H1 (cell line): ENCODE data around the gene FGF6. TPM values are rescaled to one million over a fixed set of nuclear protein-coding genes. Genes with fewer than 3 reads are reported as not detected.
A peak's percentile ranks its signal among the peaks of the same experiment; 100 is the strongest.

ENCODE experiments used
- CTCF ChIA-PET: fragments of 300-600 bp; sonication (Branson Sonifier 250); formaldehyde crosslinking; loops from one replicate; lab custom pipeline; 2021; ENCODE audit not compliant: partially characterized antibody; lab: Charles Lee
- POLR2A ChIA-PET: fragments of 300-600 bp; sonication (Branson Sonifier 250); formaldehyde crosslinking; loops from one replicate; lab custom pipeline; 2021; ENCODE audit warnings: inconsistent platforms; ENCODE audit not compliant: partially characterized antibody; lab: Charles Lee
- DNase-seq, 2 experiments: peaks; one replicate each; pipeline versions ENCODE4 v3.0.0 to v3.0.0-alpha.2; 2010 to 2022; ENCODE audit warnings: low spot score in 2 of 2, low read depth in 1 of 2, mixed read lengths in 1 of 2
- FAIRE-seq: peaks from 2 replicates; lab custom pipeline; 2011; peaks lifted over from hg19 to GRCh38; lab: Jason Lieb, UNC
- H2AFZ ChIP-seq: 2 replicates; pipeline ENCODE4 v1.8.1; 2012; ENCODE audit warnings: low read length, inconsistent platforms
- H2AK5ac ChIP-seq: 2 replicates; pipeline ENCODE4 v1.6.1; 2013; ENCODE audit warnings: low read depth, low read length
- H2BK120ac ChIP-seq: replicated peaks from 2 replicates; pipeline ENCODE3; 2013; ENCODE audit warnings: low read depth, low read length, inconsistent platforms
- H2BK12ac ChIP-seq: 2 replicates; pipeline ENCODE4 v1.6.1; 2013; ENCODE audit warnings: low read depth, low read length
- H2BK15ac ChIP-seq: 2 replicates; pipeline ENCODE4 v1.6.1; 2013; ENCODE audit warnings: low read length
- H2BK20ac ChIP-seq: 2 replicates; pipeline ENCODE4 v1.6.1; 2013; ENCODE audit warnings: low read length
- H2BK5ac ChIP-seq: 2 replicates; pipeline ENCODE4 v1.6.1; 2013; ENCODE audit warnings: low read depth, low read length
- H3K14ac ChIP-seq: 2 replicates; pipeline ENCODE4 v1.6.1; 2013; ENCODE audit warnings: inconsistent platforms; ENCODE audit not compliant: insufficient read length
- H3K18ac ChIP-seq: 2 replicates; pipeline ENCODE4 v1.6.1; 2013; ENCODE audit warnings: low read length; ENCODE audit errors: extremely low read depth
- H3K23ac ChIP-seq: 2 replicates; pipeline ENCODE4 v1.6.1; 2013; ENCODE audit warnings: inconsistent platforms; ENCODE audit not compliant: insufficient read length
- H3K23me2 ChIP-seq: 2 replicates; pipeline ENCODE4 v1.6.1; 2013; ENCODE audit warnings: low read depth, low read length
- H3K27ac ChIP-seq: 2 replicates; pipeline ENCODE4 v1.6.1; 2011; ENCODE audit warnings: low read depth, low read length, inconsistent platforms
- H3K27me3 ChIP-seq, 4 experiments: replicated peaks in 1 of 4; 1 replicate in 1 of 4; 2 replicates in 3 of 4; pipeline versions ENCODE4 v1.6.1 to v1.8.1; 2011 to 2013; ENCODE audit warnings: low read length in 3 of 4, mild to moderate bottlenecking in 3 of 4, inconsistent platforms in 2 of 4, mixed read lengths in 2 of 4, moderate library complexity in 1 of 4; ENCODE audit not compliant: control insufficient read depth in 3 of 4, insufficient read depth in 3 of 4; ENCODE audit errors: extremely low read depth in 1 of 4
- H3K36me3 ChIP-seq, 4 experiments: 2 replicates each; pipeline versions ENCODE4 v1.6.1 to v1.8.1; 2011 to 2013; ENCODE audit warnings: mild to moderate bottlenecking in 4 of 4, low read length in 3 of 4, moderate library complexity in 2 of 4, control low read depth in 1 of 4, inconsistent platforms in 1 of 4; ENCODE audit not compliant: insufficient read depth in 4 of 4, control insufficient read depth in 2 of 4
- H3K4ac ChIP-seq: replicated peaks from 2 replicates; pipeline ENCODE3; 2013; ENCODE audit warnings: low read length, low read depth, mixed read lengths, inconsistent platforms; ENCODE audit not compliant: insufficient read length
- H3K4me1 ChIP-seq, 4 experiments: replicated peaks in 1 of 4; 1 replicate in 1 of 4; 2 replicates in 3 of 4; pipeline versions ENCODE4 v1.6.1 to v1.8.1; 2011 to 2013; ENCODE audit warnings: low read length in 3 of 4, inconsistent platforms in 2 of 4, mixed read lengths in 1 of 4; ENCODE audit not compliant: insufficient read depth in 4 of 4, control insufficient read depth in 3 of 4
- H3K4me2 ChIP-seq, 2 experiments: 2 replicates each; pipeline versions ENCODE4 v1.6.1 to v1.8.1; 2011 to 2013; ENCODE audit warnings: low read depth in 2 of 2, low read length in 2 of 2, control low read depth in 1 of 2, inconsistent platforms in 1 of 2, mild to moderate bottlenecking in 1 of 2; ENCODE audit not compliant: insufficient read depth in 1 of 2
- H3K4me3 ChIP-seq, 4 experiments: fragments of 200-600, 300-600 bp in 1 of 4; sonication (generic), shearing (Covaris generic), sonication (Bioruptor Twin) in 1 of 4; 2 replicates each; pipeline versions ENCODE4 v1.5.1 to v1.8.1; 2011 to 2016; ENCODE audit warnings: low read length in 4 of 4, low read depth in 3 of 4, control low read depth in 2 of 4, inconsistent platforms in 2 of 4, mild to moderate bottlenecking in 2 of 4, mixed read lengths in 1 of 4, moderate library complexity in 1 of 4; ENCODE audit not compliant: insufficient read depth in 2 of 4; ENCODE audit errors: extremely low read depth in 1 of 4
- H3K56ac ChIP-seq: replicated peaks from 2 replicates; pipeline ENCODE3; 2013; ENCODE audit warnings: low read depth, mild to moderate bottlenecking, mixed read lengths, low read length, inconsistent platforms; ENCODE audit not compliant: insufficient read length
- H3K79me1 ChIP-seq: 2 replicates; pipeline ENCODE4 v1.6.1; 2013; ENCODE audit warnings: low read depth, low read length, control low read depth
- H3K79me2 ChIP-seq, 2 experiments: 2 replicates each; pipeline versions ENCODE4 v1.6.1 to v1.8.1; 2012 to 2013; ENCODE audit warnings: low read length in 2 of 2, mild to moderate bottlenecking in 2 of 2, inconsistent platforms in 1 of 2; ENCODE audit not compliant: insufficient read depth in 2 of 2, control insufficient read depth in 1 of 2
- H3K9ac ChIP-seq, 4 experiments: replicated peaks in 1 of 4; 1 replicate in 1 of 4; 2 replicates in 3 of 4; pipeline versions ENCODE4 v1.6.1 to v1.8.1; 2011 to 2013; ENCODE audit warnings: low read depth in 3 of 4, low read length in 3 of 4, control low read depth in 2 of 4, mild to moderate bottlenecking in 2 of 4, moderate library complexity in 2 of 4, inconsistent platforms in 1 of 4; ENCODE audit errors: extremely low read depth in 1 of 4
- H3K9me3 ChIP-seq, 2 experiments: 2 replicates each; pipeline versions ENCODE4 v1.6.1 to v1.8.1; 2012 to 2013; ENCODE audit warnings: mild to moderate bottlenecking in 2 of 2, moderate library complexity in 2 of 2, control low read depth in 1 of 2, inconsistent platforms in 1 of 2, low read depth in 1 of 2, low read length in 1 of 2, mixed read lengths in 1 of 2; ENCODE audit not compliant: insufficient read depth in 2 of 2
- H4K20me1 ChIP-seq, 2 experiments: replicated peaks in 1 of 2; 2 replicates each; pipeline versions ENCODE3 to v1.8.1; 2011 to 2013; ENCODE audit warnings: inconsistent platforms in 2 of 2, low read length in 2 of 2, mild to moderate bottlenecking in 1 of 2; ENCODE audit not compliant: insufficient read depth in 2 of 2, control insufficient read depth in 1 of 2
- H4K5ac ChIP-seq: 2 replicates; pipeline ENCODE4 v1.6.1; 2013; ENCODE audit warnings: low read length, low read depth, mixed read lengths, inconsistent platforms; ENCODE audit not compliant: insufficient read length
- H4K8ac ChIP-seq: 2 replicates; pipeline ENCODE4 v1.8.0; 2013; ENCODE audit warnings: mild to moderate bottlenecking, moderate library complexity, low read length, inconsistent platforms; ENCODE audit not compliant: insufficient read depth; ENCODE audit errors: extremely low read depth
- H4K91ac ChIP-seq: replicated peaks from 2 replicates; pipeline ENCODE3; 2013; ENCODE audit warnings: low read length, mixed read lengths, inconsistent platforms; ENCODE audit not compliant: insufficient read length
- CEBPB ChIP-seq: IDR thresholded peaks from 2 replicates; pipeline ENCODE4 v1.6.1; 2012; ENCODE audit warnings: low read depth, low read length
- E2F6 ChIP-seq: IDR thresholded peaks from 2 replicates; pipeline ENCODE4 v1.6.1; 2012; ENCODE audit warnings: inconsistent platforms
- EP300 ChIP-seq, 2 experiments: IDR thresholded peaks; 1 replicate in 1 of 2; 2 replicates in 1 of 2; pipeline ENCODE4 v1.6.1; 2011 to 2012; ENCODE audit warnings: low read depth in 2 of 2, low read length in 2 of 2, mild to moderate bottlenecking in 2 of 2, borderline replicate concordance in 1 of 2, inconsistent platforms in 1 of 2, moderate library complexity in 1 of 2
- PHF8 ChIP-seq: fragments of 200-600 bp; sonication (generic); conservative IDR thresholded peaks from 2 replicates; pipeline ENCODE4 v1.7.1; 2012; ENCODE audit warnings: low read depth, mild to moderate bottlenecking, inconsistent platforms, low read length, moderate library complexity
- SAP30 ChIP-seq: fragments of 300-600 bp; sonication (generic); IDR thresholded peaks from 2 replicates; pipeline ENCODE4 v1.7.1; 2012; ENCODE audit warnings: low read length, moderate library complexity, mild to moderate bottlenecking, inconsistent platforms; ENCODE audit not compliant: insufficient read depth, insufficient replicate concordance
- SIRT6 ChIP-seq: IDR thresholded peaks from one replicate; pipeline ENCODE4 v1.7.1; 2012; ENCODE audit warnings: low read length, inconsistent platforms
- TBP ChIP-seq: IDR thresholded peaks from 2 replicates; pipeline ENCODE4 v1.6.1; 2011; ENCODE audit warnings: low read depth, low read length, improper control_type of control experiment
- WGBS, 2 experiments: shearing (Covaris generic) in 1 of 2; methylation state at CpG; one replicate each; pipeline versions ENCODE4 v1.1.6 to v1.1.7; 2013 to 2015; ENCODE audit warnings: low lambda C conversion rate in 2 of 2, mixed read lengths in 2 of 2, inconsistent platforms in 1 of 2, low coverage in 1 of 2, missing lambda C conversion rate in 1 of 2; ENCODE audit not compliant: insufficient replicate concordance in 2 of 2, insufficient coverage in 1 of 2, insufficient read length in 1 of 2; ENCODE audit errors: extremely low coverage in 1 of 2, missing lambda C conversion rate in 1 of 2; 5-methylcytosine and 5-hydroxymethylcytosine counted together
- long read RNA-seq, 2 experiments: library from RNA in 1 of 2; library from capped mRNA in 1 of 2; stranded (forward); transcript quantifications; one replicate each; pipeline ENCODE4 v2.0.0, GENCODE V29; 2021; ENCODE audit warnings: inconsistent platforms in 1 of 2
- polyA minus RNA-seq, 3 experiments: library from RNA; depleted of rRNA, polyadenylated mRNA; stranded (reverse); fragments of >200 nt; gene quantifications; 1 replicate in 2 of 3; 2 replicates in 1 of 3; pipeline ENCODE4 v1.2.3, GENCODE V29; 2011
- polyA plus RNA-seq, 7 experiments: library from polyadenylated mRNA; depleted of rRNA in 3 of 7; stranded (reverse) in 5 of 7; unstranded in 2 of 7; fragments of >200 nt in 5 of 7; fragments of 200-250 nt in 2 of 7; gene quantifications; 1 replicate in 5 of 7; 2 replicates in 1 of 7; 4 replicates in 1 of 7; pipeline versions ENCODE4 v1.2.1 to v1.2.3, GENCODE V29; 2011 to 2013; ENCODE audit warnings: missing spikeins in 2 of 7, mixed read lengths in 2 of 7
- total RNA-seq: library from RNA; stranded (reverse); fragmentation: NEBNext Ultra II Directional; extraction: Animal tissue kit (Norgen Biotek cat#: 25700); gene quantifications from 2 replicates; pipeline ENCODE4 v1.2.1, GENCODE V29; 2021

FGF6 gene
- total RNA-seq, result not detected in 2 replicates
- not detected in 2 replicates for polyA plus RNA-seq (2011; rRNA removed)
- not detected for polyA plus RNA-seq (2011; cell fraction: cytosol; rRNA removed)
- not detected for polyA plus RNA-seq (2011; cell fraction: nucleus; rRNA removed)
- not detected in 4 replicates for polyA plus RNA-seq (2012, experiment 1 of 2)
- not detected for polyA plus RNA-seq (2012, experiment 2 of 2)
- not detected for polyA plus RNA-seq (2013, experiment 1 of 2)
- polyA plus RNA-seq (2013, experiment 2 of 2), result not detected
- not detected in 2 replicates for polyA minus RNA-seq (2011; rRNA and poly(A)+ RNA removed)
- polyA minus RNA-seq (2011; cell fraction: cytosol; rRNA and poly(A)+ RNA removed), result not detected
- polyA minus RNA-seq (2011; cell fraction: nucleus; rRNA and poly(A)+ RNA removed), result not detected
- long read RNA-seq, experiment 1, result 0 reads
- long read RNA-seq, experiment 2, result 0 reads

- peak within 1 kb of the TSS; percentile 20 for H4K91ac ChIP-seq
- no peak within 1 kb of the TSS for H3K4me2 ChIP-seq
- no peaks in the 10 kb centered on the region for H4K20me1 ChIP-seq
- H3K79me2 ChIP-seq, result no peaks in the 10 kb centered on the region
- no peak within 1 kb of the TSS for H3K56ac ChIP-seq
- peaks cover 4% of the 10 kb centered on the region; the same call in 1 of the 2 replicates for H3K23me2 ChIP-seq
- H3K27me3 ChIP-seq, result no peaks in the 10 kb centered on the region
- no peaks in the 10 kb centered on the region for H3K79me1 ChIP-seq
- 0 out of 2 replicates have a peak within 1 kb of the TSS, but pooled peaks have one; percentile 25 for H2AK5ac ChIP-seq
- peak within 1 kb of the TSS; percentile 54; the same call in 1 of the 2 replicates for H2BK15ac ChIP-seq
- no peak within 1 kb of the TSS for H3K4me3 ChIP-seq
- WGBS, 2 experiments, result 90% methylated on average over 38 of the region's 42 CpGs; no CpG with 5 or more reads in 1 of the 2 experiments
- peak in 1 of 2 experiments; percentile 41 for DNase-seq
- H2BK5ac ChIP-seq, result no peak within 1 kb of the TSS; the same call in 1 of the 2 replicates
- peak within 1 kb of the TSS; percentile 53; the same call in 1 of the 2 replicates for H2BK12ac ChIP-seq
- H2BK120ac ChIP-seq, result no peak within 1 kb of the TSS
- H3K14ac ChIP-seq, result no peak within 1 kb of the TSS
- H3K9ac ChIP-seq, result no peak within 1 kb of the TSS; a peak in 1 of 7 replicates
- peak within 1 kb of the TSS; percentile 37; the same call in 1 of the 2 replicates for H2BK20ac ChIP-seq
- no peaks in the 10 kb centered on the region for H3K36me3 ChIP-seq
- peaks cover 12 to 30% (median 21%) of the 10 kb centered on the region in 4 experiments for H3K4me1 ChIP-seq
- no peaks in the 10 kb centered on the region for H3K9me3 ChIP-seq
- no peak within 1 kb of the TSS for H3K27ac ChIP-seq
- H3K23ac ChIP-seq, result no peak within 1 kb of the TSS
- CTCF ChIA-PET, result interaction anchor here (0.6 to 4.0 kb wide), 6 partner anchors 10 to 1844 kb away, joined by 3 to 16 read pairs (median 4); no protein-coding TSS in a partner anchor
- no peak within 1 kb of the TSS for H3K18ac ChIP-seq
- no peak within 1 kb of the TSS for H4K5ac ChIP-seq
- FAIRE-seq, result no peak
- no peak within 1 kb of the TSS for H3K4ac ChIP-seq
- POLR2A ChIA-PET, result interaction anchor here (1.3 kb wide), 1 partner anchor 14 kb away, joined by 4 read pairs; no protein-coding TSS in a partner anchor
- H4K8ac ChIP-seq, result no peak within 1 kb of the TSS; the same call in 1 of the 2 replicates
- no peak within 1 kb of the TSS for H2AFZ ChIP-seq
- TF ChIP-seq PHF8 (no peak), EP300 (IDR thresholded peaks at IDR 0.05; ENCODE audit: borderline replicate concordance in 1 of 2, low read depth in 2 of 2, low read length in 2 of 2) (no peak), SAP30 (no peak), E2F6 (0 out of 2 replicates have a peak, but pooled peaks have one; percentile 22), TBP (no peak), CEBPB (no peak), SIRT6 (no peak)
These were observed at the start of gene FGF6 for GRCh38 chr12:4445156-4446101. FGF6 (minus strand) TSS chr12:4445815; CDS start chr12:4445570, 245 bp downstream.
